BJ (cell line): ENCODE results near the gene SIX5. TPM values are rescaled to one million over a fixed set of nuclear protein-coding genes. Genes with fewer than 3 reads are reported as not detected.

ENCODE experiments used
- CTCF ChIA-PET: fragments of 350-600 bp; formaldehyde crosslinking; extraction: SDS; loops from one replicate; lab custom pipeline; 2021; ENCODE audit warnings: antibody characterized with exemption, inconsistent platforms; lab: Yijun Ruan, JAX
- POLR2A ChIA-PET: fragments of 300-600 bp; sonication (Branson Sonifier 250); formaldehyde crosslinking; extraction: SDS; loops from one replicate; lab custom pipeline; 2021; ENCODE audit warnings: antibody characterized with exemption; lab: Charles Lee
- DNase-seq: peaks from one replicate; pipeline ENCODE4 v3.0.0-alpha.2; 2011; ENCODE audit warnings: low read depth
- H3K27me3 ChIP-seq: 2 replicates; pipeline ENCODE4 v1.6.0; 2011; ENCODE audit warnings: low read length; ENCODE audit not compliant: control insufficient read depth, insufficient read depth
- H3K36me3 ChIP-seq: 2 replicates; pipeline ENCODE4 v1.5.1; 2011; ENCODE audit warnings: low read length; ENCODE audit not compliant: control insufficient read depth, insufficient read depth
- H3K4me3 ChIP-seq: 2 replicates; pipeline ENCODE4 v1.5.1; 2011; ENCODE audit warnings: low read depth, mild to moderate bottlenecking, control low read depth, low read length
- polyA plus RNA-seq: library from polyadenylated mRNA; depleted of rRNA; stranded (reverse); fragments of >200 nt; gene quantifications from 2 replicates; pipeline ENCODE4 v1.2.3, GENCODE V29; 2011
- TF ChIP-seq, protein P1 (sequence below): IDR thresholded peaks from 2 replicates; pipeline ENCODE4 v1.5.1; 2011; ENCODE audit warnings: low read depth, mild to moderate bottlenecking, control low read depth, inconsistent platforms, low read length, moderate library complexity; ENCODE audit not compliant: insufficient read depth

SIX5 gene
- polyA plus RNA-seq, 1 experiment = 12.5 TPM

DNA sequence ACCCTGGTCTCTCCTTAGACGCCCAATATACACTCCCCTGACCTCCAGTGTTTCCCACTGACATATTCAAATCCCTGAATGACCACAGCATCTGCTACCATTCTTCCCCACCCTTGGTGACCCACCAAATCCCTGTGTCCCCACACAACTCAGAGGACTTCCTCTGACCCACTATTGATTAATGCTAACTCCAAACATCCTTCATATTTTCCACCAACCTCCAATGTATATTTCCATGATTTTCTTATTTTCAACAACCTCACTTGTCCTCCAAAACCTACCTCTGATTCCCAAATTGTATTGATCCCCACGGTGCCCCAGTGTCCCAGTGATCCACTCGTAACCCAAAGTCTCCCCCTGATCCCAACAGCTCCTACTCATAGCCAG lies 24.1 kb upstream of the SIX5 start:
- no peaks in the 10 kb centered on the region for H3K27me3 ChIP-seq
- ChIA-PET CTCF (interaction anchor here (0.7 to 3.3 kb wide), 6 partner anchors 11 to 100 kb away, joined by 3 to 18 read pairs (median 10); partner anchors contain the start of genes DMPK, QPCTL and SIX5), POLR2A (interaction anchor here (0.6 to 1.2 kb wide), 4 partner anchors 10 to 108 kb away, joined by 3 to 16 read pairs (median 7); partner anchors contain the start of genes DMPK and SIX5)
- no peak for DNase-seq
- peaks cover 14% of the 10 kb centered on the region for H3K36me3 ChIP-seq
- TF ChIP-seq, protein P1, sequence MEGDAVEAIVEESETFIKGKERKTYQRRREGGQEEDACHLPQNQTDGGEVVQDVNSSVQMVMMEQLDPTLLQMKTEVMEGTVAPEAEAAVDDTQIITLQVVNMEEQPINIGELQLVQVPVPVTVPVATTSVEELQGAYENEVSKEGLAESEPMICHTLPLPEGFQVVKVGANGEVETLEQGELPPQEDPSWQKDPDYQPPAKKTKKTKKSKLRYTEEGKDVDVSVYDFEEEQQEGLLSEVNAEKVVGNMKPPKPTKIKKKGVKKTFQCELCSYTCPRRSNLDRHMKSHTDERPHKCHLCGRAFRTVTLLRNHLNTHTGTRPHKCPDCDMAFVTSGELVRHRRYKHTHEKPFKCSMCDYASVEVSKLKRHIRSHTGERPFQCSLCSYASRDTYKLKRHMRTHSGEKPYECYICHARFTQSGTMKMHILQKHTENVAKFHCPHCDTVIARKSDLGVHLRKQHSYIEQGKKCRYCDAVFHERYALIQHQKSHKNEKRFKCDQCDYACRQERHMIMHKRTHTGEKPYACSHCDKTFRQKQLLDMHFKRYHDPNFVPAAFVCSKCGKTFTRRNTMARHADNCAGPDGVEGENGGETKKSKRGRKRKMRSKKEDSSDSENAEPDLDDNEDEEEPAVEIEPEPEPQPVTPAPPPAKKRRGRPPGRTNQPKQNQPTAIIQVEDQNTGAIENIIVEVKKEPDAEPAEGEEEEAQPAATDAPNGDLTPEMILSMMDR = no peak
- H3K4me3 ChIP-seq = no peak overlapping the region

DNA sequence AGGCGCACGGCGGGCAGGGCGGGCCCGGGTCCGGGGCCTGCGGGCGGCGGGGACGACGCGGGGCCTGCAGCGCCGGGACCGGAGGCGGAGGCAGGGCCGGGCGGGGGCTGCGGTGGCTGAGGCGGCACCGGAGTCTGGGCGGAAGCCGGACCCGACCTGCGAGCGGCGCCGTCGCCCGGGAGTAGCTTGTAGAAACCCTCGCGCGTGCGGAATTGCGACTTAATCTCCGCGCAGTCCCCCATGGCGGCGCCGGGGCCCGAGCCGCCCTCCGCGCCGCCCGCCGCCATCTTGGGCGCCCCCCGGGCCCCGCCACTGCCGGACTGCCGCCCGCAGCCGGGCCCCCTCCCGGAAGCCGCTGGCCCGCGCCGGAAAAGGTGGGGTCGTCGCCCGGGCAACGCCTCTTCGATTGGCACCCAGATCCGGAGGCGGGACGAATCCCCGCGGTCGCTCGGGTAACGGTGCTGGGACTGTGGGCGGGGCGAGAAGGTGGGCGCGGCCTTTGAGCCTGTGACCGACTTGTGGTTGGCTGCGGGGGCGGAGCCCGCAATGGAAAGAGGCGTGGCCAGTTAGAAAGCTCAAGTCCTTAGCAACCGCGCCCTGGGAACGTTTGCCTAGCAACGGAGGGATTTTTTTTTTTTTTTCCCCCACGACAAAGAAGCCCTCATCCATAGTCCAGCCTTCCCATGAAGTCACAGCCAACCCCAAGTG lies 23.6 kb upstream of the SIX5 start, which contains the start of gene DMWD:
TSS of gene DMWD (minus strand) at position 376 of the 708 bp plus-strand sequence. CDS start at position 287, 89 bp downstream.
- CTCF ChIA-PET = interaction anchor here (0.6 to 3.3 kb wide), 7 partner anchors 10 to 1576 kb away, joined by 3 to 18 read pairs (median 8); partner anchors contain the start of genes DMPK, QPCTL and SIX5
- Histone ChIP-seq H3K36me3 (peaks cover 16% of the 10 kb centered on the region), H3K4me3 (peak within 1 kb of the TSS; percentile 54), H3K27me3 (no peaks in the 10 kb centered on the region)
- TF ChIP-seq, protein P1 = no peak
- POLR2A ChIA-PET = interaction anchor here (0.6 to 1.2 kb wide), 4 partner anchors 10 to 107 kb away, joined by 3 to 16 read pairs (median 7); partner anchors contain the start of genes DMPK and SIX5
- peak; percentile 85 for DNase-seq

DNA sequence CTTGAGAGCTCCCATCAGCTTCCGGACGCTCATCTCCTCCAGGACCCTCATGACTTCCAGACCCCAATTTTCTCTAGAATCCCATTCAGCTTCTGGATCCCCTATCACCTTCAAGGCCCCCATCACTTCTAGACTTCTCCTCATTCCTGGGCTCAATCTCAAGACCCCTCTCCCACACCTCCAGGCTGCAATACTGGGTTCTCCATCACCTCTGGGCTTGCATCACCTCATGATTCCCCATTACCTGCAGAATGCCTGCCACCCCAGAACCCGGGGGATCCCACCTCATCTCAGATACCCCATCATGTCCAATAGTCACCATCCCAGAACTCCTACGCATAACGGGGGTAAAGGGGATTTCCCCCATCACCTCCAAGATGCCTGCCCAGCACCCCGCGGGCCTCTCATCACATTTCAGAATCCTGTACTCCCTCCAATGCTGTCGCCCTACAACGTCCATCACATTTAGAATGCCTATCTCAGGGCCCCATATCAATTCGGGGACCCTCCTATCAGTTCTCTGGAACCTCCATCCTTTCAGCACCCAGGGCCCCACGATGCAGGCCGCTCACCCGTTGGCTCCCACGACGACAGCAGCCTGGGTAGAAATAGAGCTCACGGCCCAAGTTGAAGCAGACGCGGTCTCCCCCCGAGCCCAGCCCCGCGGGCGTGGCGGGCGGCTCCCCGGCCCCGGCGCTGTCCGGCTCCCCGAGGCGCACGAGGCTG lies 22.9 kb upstream of the SIX5 start:
- Histone ChIP-seq H3K4me3 (peak overlapping the region; percentile 54), H3K36me3 (peaks cover 19% of the 10 kb centered on the region), H3K27me3 (no peaks in the 10 kb centered on the region)
- DNase-seq = no peak
- TF ChIP-seq, protein P1 = no peak
- CTCF ChIA-PET = interaction anchor here (1.7 to 3.3 kb wide), 4 partner anchors 10 to 99 kb away, joined by 8 to 18 read pairs (median 14); partner anchors contain the start of genes DMPK, QPCTL and SIX5
- POLR2A ChIA-PET = interaction anchor here (1.2 kb wide), 1 partner anchor 9 kb away, joined by 16 read pairs; the partner anchor contains the start of gene DMPK

DNA sequence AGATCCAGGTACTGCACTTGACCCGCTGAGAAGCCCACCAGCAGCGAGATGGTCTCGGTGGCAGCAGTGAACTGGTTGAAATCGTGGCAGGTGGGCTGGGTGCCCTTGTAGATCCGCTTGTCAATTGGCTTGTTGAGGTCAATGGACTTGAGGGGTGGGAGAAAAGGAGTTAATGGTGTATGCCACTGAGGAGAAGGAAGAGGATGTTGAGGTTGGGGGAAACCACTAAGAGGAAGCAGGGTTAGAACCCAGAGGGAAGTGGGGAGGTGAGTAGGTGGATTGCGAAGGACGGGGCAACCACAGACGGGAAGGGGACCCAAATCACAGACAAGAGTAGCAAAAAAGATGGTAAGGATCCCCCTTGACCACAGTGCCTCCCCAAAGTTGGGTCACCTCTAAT lies 21.9 kb upstream of the SIX5 start:
- peaks cover 27% of the 10 kb centered on the region for H3K36me3 ChIP-seq
- CTCF ChIA-PET = interaction anchor here (0.6 to 2.4 kb wide), 3 partner anchors 8 to 21 kb away, joined by 3 to 13 read pairs (median 4); partner anchors contain the start of gene DMPK
- no peak for DNase-seq
- no peaks in the 10 kb centered on the region for H3K27me3 ChIP-seq
- TF ChIP-seq, protein P1 = no peak
- POLR2A ChIA-PET = no interaction called here
- H3K4me3 ChIP-seq = peak overlapping the region; percentile 54; the same call in 1 of the 2 replicates
